Gastroesophageal sphincter (tissue), 4 donors: ENCODE measurements around the gene CYSLTR2. TPM values are rescaled to one million over a fixed set of nuclear protein-coding genes. Genes with fewer than 3 reads are reported as not detected.

Experiments used
- ATAC-seq: fragments of 150-250 bp; one replicate; pipeline ENCODE4 v1.9.1; 2016; ENCODE audit warnings: mild to moderate bottlenecking, moderate library complexity
- H3K27ac ChIP-seq, 4 donors: fragments of 200-600 bp; sonication (generic) in 3 of 4; 1 replicate in 3 of 4; 2 replicates in 1 of 4; pipeline ENCODE4 v1.5.1; 2016 to 2019
- H3K27me3 ChIP-seq: fragments of 200-600 bp; sonication (generic); one replicate; pipeline ENCODE4 v1.5.1; 2019
- H3K36me3 ChIP-seq, 2 donors: fragments of 200-600 bp; sonication (generic); one replicate each; pipeline ENCODE4 v1.5.1; 2019; ENCODE audit warnings: control low read depth in 1 of 2
- H3K4me1 ChIP-seq, 3 donors: fragments of 200-600 bp; sonication (generic); 1 replicate in 2 of 3; 2 replicates in 1 of 3; pipeline ENCODE4 v1.5.1; 2016 to 2019; ENCODE audit warnings: control low read depth in 2 of 3
- H3K4me3 ChIP-seq, 2 donors: fragments of 200-600 bp; sonication (generic); one replicate each; pipeline ENCODE4 v1.5.1; 2019; ENCODE audit warnings: mild to moderate bottlenecking in 1 of 2, moderate library complexity in 1 of 2
- H3K9me3 ChIP-seq, 3 donors: fragments of 200-600 bp; sonication (generic); one replicate each; pipeline ENCODE4 v1.5.1; 2017 to 2019; ENCODE audit warnings: control low read depth in 2 of 3
- EP300 ChIP-seq: sonication (generic); formaldehyde crosslinking; IDR thresholded peaks from one replicate; pipeline ENCODE4 v1.6.1; 2017; ENCODE audit warnings: antibody characterized with exemption, mild to moderate bottlenecking
- POLR2A ChIP-seq, 2 donors: fragments of 450-650 bp; IDR thresholded peaks; one replicate each; pipeline ENCODE4 v1.6.1; 2017; ENCODE audit warnings: antibody characterized with exemption in 2 of 2, mild to moderate bottlenecking in 2 of 2, moderate library complexity in 1 of 2
- POLR2AphosphoS5 ChIP-seq: sonication (generic); formaldehyde crosslinking; IDR thresholded peaks from one replicate; pipeline ENCODE4 v1.6.1; 2017; ENCODE audit warnings: antibody characterized with exemption
- WGBS, 2 donors: methylation state at CpG; one replicate each; pipeline ENCODE4 v1.1.5; 2018; ENCODE audit warnings: low coverage in 1 of 2; 5-methylcytosine and 5-hydroxymethylcytosine counted together
- total RNA-seq, 4 donors: library from RNA; depleted of rRNA; stranded (reverse); fragments of >200 nt; gene quantifications; one replicate each; pipeline ENCODE4 v1.1.0, GENCODE V29; 2016
- TF ChIP-seq, protein P1 (sequence below), 4 experiments: fragments of 200-600 bp in 2 of 4; fragments of 450-650 bp in 2 of 4; sonication (generic) in 1 of 4; IDR thresholded peaks; one replicate each; pipeline ENCODE4 v1.5.1; 2017 to 2019; ENCODE audit warnings: antibody characterized with exemption in 4 of 4, mild to moderate bottlenecking in 2 of 4, moderate library complexity in 2 of 4

CYSLTR2 gene
- total RNA-seq, 4 donors from 2014 or later = 0.16 to 2.2 (median 0.30) TPM

DNA sequence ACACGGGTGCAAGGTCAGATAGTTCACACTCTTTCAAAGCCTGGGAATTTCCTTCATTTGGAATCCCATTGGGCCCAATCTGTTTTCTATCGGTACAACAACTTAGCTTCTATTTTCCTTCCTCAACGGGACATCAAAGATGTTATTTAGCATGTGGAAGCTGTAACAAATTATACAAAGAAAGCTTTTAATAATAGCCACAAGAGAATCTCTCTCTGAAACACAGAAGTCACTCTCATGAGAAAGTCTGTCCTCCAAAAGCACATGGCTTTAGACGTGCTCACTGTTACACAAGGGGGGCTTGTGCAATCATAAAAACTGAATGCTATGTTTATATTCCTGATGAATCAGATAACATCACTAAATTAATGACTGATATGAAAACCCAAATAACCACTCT lies 28.9 kb upstream of the CYSLTR2 start:
- no peaks in the 10 kb centered on the region for H3K36me3 ChIP-seq
- TF ChIP-seq, protein P1, sequence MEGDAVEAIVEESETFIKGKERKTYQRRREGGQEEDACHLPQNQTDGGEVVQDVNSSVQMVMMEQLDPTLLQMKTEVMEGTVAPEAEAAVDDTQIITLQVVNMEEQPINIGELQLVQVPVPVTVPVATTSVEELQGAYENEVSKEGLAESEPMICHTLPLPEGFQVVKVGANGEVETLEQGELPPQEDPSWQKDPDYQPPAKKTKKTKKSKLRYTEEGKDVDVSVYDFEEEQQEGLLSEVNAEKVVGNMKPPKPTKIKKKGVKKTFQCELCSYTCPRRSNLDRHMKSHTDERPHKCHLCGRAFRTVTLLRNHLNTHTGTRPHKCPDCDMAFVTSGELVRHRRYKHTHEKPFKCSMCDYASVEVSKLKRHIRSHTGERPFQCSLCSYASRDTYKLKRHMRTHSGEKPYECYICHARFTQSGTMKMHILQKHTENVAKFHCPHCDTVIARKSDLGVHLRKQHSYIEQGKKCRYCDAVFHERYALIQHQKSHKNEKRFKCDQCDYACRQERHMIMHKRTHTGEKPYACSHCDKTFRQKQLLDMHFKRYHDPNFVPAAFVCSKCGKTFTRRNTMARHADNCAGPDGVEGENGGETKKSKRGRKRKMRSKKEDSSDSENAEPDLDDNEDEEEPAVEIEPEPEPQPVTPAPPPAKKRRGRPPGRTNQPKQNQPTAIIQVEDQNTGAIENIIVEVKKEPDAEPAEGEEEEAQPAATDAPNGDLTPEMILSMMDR (IDR thresholded peaks at IDR 0.05) = no peak
- TF ChIP-seq POLR2A (IDR thresholded peaks at IDR 0.05) (no peak), POLR2AphosphoS5 (no peak), EP300 (no peak)
- H3K27ac ChIP-seq = no peak overlapping the region
- ATAC-seq = no peak
- WGBS, 2 donors = 69 to 77% methylated on average over 3 to 4 of the region's 4 CpGs
- H3K4me3 ChIP-seq = no peak overlapping the region
- H3K27me3 ChIP-seq = no peaks in the 10 kb centered on the region
- peaks cover 0 to 9% (median 0%) of the 10 kb centered on the region in 3 donors for H3K9me3 ChIP-seq
- H3K4me1 ChIP-seq = no peaks in the 10 kb centered on the region

DNA sequence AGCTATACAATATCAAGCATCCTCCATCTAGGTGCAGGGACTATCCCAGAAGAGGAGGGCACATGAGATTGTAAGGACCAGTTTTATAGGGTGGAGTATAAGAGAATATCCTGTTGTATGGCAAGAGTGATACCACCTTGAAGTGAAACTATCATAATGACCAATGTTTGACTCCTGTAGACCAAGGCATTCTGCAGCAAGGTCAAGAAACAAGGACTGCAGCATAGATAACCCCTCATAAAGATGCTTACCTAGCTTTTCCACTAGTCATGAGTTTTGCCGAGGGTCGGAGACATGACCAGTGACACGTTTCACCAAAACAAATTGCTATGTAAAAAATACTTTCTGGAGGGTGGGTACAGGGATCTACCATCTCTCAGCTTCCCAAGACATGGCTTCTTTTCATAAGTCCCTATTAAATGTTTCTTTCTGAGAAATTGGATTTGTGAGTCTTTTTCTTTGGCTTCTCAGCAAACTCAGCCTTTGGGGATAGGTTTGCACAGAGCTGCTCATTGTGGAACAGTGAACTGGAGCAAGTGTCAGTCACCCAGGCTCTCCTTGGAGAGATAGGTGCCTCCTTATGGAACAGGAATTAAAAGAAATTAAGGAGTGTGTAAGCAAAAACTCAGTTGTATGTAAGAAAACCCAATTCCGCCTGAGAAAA lies 28.2 kb upstream of the CYSLTR2 start:
- Histone ChIP-seq H3K4me3 (no peak overlapping the region), H3K36me3 (no peaks in the 10 kb centered on the region), H3K27me3 (no peaks in the 10 kb centered on the region), H3K4me1 (peaks cover 0 to 4% (median 0%) of the 10 kb centered on the region in 3 donors), H3K9me3 (peaks cover 0 to 9% (median 0%) of the 10 kb centered on the region in 3 donors), H3K27ac (no peak overlapping the region)
- no peak for ATAC-seq
- TF ChIP-seq POLR2AphosphoS5 = no peak
- TF ChIP-seq POLR2A (IDR thresholded peaks at IDR 0.05) = no peak
- TF ChIP-seq, protein P1 (IDR thresholded peaks at IDR 0.05) = no peak
- TF ChIP-seq EP300 = no peak
- 71 to 73% methylated on average over 2 to 4 of the region's 4 CpGs for WGBS, 2 donors

DNA sequence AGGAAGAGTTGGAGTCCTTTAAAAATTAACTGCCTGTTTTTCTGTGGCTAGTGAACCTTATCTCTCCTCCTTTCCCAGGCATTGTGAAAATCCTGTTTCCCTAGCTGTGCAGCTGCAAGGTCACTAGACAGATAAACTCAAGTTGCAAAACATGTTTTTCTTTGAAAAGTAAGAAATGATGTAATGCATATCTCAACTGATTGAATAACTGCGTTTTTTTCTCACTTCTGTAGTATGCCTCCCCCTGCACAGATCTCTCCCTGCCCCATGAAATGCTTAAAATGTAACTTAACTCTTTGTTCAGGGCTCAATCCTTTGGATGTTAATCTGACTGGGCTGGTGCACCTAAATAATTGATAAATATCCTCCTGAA lies 27.7 kb upstream of the CYSLTR2 start:
- Histone ChIP-seq H3K9me3 (peaks cover 0 to 9% (median 0%) of the 10 kb centered on the region in 3 donors), H3K27me3 (no peaks in the 10 kb centered on the region), H3K36me3 (no peaks in the 10 kb centered on the region), H3K4me3 (no peak overlapping the region), H3K4me1 (peaks cover 0 to 10% (median under 1%) of the 10 kb centered on the region in 3 donors), H3K27ac (no peak overlapping the region)
- no peak for TF ChIP-seq POLR2A (IDR thresholded peaks at IDR 0.05)
- TF ChIP-seq, protein P1 (IDR thresholded peaks at IDR 0.05) = no peak
- no peak for TF ChIP-seq EP300
- TF ChIP-seq POLR2AphosphoS5 = no peak
- ATAC-seq = no peak
- 17 to 46% methylated on average over 1 of the region's 1 CpG for WGBS, 2 donors

DNA sequence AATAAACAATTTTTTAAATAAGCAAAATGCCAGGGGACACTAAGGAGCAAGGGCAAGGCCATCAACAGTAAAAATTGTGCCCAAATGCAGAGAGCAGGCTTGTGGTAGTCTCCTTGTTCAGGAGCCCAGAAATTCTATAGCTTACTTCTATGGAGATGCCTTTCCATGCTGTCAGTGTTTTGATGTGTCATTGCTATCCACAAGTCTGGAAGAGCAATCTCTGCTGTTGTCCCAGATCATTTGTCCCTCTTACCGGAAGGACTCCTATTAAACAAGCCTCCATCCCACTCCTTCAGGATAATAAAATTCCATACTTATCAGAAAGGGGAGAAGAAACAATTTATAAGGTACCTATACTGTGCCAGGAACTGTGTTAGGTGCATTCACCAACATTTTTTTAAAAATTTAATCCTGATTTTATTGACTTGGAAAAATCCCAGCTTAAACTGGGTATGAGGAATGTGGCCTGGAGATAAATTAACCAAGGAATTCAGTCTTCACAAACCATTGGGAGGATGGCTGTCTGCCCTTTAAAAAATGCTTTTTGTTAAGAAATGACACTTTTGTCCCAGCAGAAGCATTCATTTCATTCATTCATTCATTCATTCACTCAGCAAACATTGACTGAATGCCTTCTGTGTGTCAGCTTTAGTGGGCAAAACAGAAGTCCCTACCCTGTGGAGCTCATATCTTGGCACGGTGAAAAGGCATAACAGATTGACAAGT lies 26.8 kb upstream of the CYSLTR2 start:
- 91% methylated on average over 2 of the region's 2 CpGs; no CpG with 5 or more reads in 1 of the 2 donors for WGBS, 2 donors
- ATAC-seq = no peak
- Histone ChIP-seq H3K4me1 (peaks cover 0 to 16% (median 5%) of the 10 kb centered on the region in 3 donors), H3K27ac (no peak overlapping the region), H3K27me3 (no peaks in the 10 kb centered on the region), H3K9me3 (peaks cover 0 to 2% (median 0%) of the 10 kb centered on the region in 3 donors), H3K36me3 (no peaks in the 10 kb centered on the region), H3K4me3 (no peak overlapping the region)
- TF ChIP-seq POLR2A (IDR thresholded peaks at IDR 0.05) (no peak), POLR2AphosphoS5 (no peak), EP300 (no peak)
- TF ChIP-seq, protein P1 (IDR thresholded peaks at IDR 0.05) = no peak
